Stimulated activated CD4-positive, alpha-beta T cell treated with anti-CD3 and anti-CD28 coated beads, Interleukin-15, amount 100 ng/mL, for 24 hours (primary cell): ENCODE measurements around the gene ESYT2.

Experiments used
- DNase-seq: peaks from one replicate; pipeline ENCODE4 v3.0.0-alpha.2; 2020

ESYT2 gene

DNA sequence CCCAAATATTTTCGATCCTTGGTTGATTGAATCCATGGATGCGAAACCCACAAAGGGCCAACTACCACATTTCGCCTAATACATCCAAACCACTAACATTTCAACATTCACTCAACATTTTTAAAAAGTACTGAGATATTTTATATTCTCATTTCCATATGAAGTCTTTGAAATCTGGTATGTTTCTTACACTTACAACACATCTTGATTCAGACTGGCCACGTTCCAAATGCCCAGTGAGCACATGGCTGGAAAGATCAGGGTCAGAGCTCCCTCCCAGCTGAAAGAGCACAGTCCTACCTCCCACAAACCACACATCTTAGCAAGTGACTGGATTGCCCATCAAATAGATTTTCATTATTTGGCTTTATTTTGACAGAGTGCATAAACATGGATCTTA lies 143.6 kb downstream of the ESYT2 start:
- no peak for DNase-seq

DNA sequence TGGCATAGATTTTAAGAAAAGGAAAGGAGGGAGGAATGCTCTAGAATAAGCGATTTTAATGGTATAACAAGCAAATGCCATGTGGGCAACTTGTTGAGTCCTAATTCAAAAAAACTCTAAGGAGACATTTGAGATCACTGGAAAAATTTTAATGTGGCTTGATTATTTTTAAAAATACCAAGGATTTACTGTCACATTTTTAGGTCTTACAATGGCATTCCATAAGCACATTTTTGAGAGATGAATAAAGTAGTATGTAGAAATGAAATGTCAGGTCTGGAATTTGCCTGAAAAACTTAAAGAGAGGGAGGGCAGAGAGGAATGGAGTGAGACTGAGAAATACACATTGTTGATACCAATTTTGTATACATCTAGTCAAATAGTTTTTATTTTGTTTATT lies 145.0 kb downstream of the ESYT2 start:
- DNase-seq = no peak

GRCh38 chr7:158683541-158683940 lies 145.8 kb downstream of the ESYT2 start:
- DNase-seq = no peak

DNA sequence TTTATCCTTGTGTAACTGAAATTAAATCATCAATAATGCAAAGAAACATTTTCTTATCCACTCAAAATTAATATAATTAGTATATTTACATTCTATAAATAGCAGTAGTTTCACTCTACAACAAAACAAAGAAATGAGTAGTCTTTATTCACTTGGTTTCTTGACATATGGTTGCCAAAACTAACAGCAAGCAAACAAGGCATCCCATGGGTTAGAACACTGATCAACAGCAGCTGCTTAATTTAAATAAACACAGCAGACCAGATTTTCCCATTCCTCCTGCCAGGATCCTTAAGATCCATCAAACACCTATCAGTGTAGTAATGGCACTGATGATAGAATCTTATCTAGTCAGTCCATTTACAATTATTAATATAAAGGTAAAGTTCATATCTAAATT lies 146.9 kb downstream of the ESYT2 start:
- no peak for DNase-seq
